ENCODE results near the gene DDIT4.
"Not testable (repeated sequence)": the region's sequence is repeated elsewhere in the genome, so short reads cannot be mapped to it uniquely, and the experiment has no call there.

DDIT4 gene

DNA sequence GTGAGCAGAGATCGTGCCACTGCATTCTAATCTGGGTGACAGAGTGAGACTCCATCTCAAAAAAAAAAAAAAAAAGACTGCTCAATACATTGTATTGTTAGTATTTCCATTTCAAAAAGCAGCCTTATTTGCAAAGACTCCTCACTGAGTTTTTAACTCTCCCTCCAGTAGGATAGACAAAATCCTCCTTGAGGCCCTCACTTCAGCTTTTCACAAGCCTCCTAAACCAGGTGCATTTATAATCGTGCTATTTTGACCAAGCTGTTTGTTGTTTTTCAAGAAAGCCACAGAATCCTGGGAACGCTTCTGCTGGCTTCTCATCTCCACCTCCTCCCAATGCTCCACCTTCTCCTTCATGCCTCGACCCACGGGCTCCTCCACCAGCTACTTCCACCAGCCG lies 6.3 kb upstream of the DDIT4 start:
- in situ Hi-C loops (cut with MboI; ENCODE audit: low sequenced_read_pairs): no loop called here

DNA sequence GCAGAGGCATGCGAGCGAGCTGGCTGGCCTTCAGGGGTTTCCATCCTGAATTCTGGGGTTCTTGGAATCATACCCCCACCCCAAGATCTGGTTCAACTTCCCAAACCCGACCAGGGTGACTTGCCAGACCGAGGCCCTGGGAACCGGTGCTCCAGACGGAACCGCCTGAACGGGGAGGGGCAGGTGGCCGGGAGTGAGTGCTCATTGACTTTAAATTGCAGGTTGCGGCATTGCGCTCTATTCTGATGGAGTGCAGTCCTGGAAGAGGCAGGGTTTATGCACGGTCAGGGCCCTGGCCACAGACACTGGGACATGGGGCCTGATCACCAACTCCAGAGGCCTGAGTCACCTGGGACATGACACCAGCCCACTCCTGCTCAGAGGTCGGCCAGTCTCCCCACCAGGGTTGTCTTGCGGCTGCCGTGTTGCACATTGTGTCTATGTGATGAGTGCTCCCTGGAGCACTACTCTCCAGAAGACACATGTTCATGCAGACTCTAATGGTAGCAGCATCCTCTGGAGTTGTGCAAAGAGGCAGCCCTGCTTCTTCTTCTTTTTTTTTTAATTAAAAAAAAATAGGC lies 5.8 kb upstream of the DDIT4 start:
- in situ Hi-C loops (cut with MboI; ENCODE audit: low sequenced_read_pairs): no loop called here

DNA sequence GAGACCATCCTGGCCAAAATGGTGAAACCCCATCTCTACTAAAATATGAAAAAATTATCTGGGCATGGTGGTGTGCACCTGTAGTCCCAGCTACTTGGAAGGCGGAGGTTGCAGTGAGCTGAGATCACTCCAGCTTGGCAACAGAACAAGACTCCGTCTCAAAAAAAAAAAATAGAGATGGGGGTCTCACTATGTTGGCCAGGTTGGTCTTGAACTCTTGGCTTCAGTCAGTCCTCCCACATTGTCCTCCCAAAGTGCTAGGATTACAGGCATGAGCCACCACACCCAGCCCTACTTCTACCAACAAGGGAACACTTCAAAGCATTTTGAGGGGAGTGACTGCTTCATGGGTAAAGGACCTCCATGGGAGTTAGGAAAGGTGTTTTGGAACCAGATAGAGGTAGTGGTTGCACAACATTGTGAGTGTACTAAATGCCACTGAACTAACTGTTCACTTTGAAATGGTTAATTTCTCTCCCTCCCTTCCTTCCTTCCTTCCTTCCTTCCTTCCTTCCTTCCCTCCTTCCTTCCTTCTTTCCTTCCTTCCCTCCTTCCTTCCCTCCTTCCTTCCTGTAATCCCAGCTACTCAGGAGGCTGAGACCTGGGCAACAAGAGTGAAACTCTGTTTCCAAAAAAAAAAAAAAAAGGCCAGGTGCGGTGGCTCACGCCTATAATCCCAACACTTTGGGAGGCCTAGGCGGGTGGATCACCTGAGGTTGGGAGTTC lies 5.1 kb upstream of the DDIT4 start:
- in situ Hi-C loops (cut with MboI; ENCODE audit: low sequenced_read_pairs): not testable (repeated sequence)

DNA sequence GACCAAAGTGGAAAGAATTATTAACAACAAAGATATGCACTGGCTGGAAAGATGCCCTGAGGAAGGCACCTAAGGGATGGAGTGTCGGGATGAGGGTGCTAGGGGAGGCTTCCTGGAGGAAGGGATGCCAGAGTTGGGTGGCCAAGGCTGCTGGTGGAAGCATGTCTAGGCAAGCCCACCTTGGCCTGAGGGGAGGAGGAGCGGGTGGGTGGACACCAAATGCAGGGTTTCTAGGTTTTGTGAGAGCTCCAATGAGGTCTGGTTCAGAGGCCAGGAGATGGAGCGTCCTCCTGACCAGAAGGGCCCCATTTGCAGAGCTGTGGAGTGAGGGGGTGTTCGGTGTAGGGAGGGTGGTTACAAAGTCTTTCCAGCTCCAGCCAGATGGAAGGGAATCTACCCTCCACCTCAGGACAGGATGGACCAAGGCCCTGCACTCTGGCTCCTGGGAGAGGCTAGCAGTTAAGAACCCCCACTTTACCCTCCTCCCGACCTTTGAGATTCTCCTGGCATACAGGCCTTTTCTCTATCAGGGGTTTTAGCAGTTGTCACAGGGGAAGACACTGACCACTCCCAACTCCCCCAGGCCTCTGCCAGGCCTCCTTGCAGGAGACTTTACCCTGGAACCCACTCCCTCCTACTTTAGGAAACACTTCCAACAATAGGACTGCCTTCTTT lies 3.0 kb upstream of the DDIT4 start:
- in situ Hi-C loops (cut with MboI; ENCODE audit: low sequenced_read_pairs): no loop called here

DNA sequence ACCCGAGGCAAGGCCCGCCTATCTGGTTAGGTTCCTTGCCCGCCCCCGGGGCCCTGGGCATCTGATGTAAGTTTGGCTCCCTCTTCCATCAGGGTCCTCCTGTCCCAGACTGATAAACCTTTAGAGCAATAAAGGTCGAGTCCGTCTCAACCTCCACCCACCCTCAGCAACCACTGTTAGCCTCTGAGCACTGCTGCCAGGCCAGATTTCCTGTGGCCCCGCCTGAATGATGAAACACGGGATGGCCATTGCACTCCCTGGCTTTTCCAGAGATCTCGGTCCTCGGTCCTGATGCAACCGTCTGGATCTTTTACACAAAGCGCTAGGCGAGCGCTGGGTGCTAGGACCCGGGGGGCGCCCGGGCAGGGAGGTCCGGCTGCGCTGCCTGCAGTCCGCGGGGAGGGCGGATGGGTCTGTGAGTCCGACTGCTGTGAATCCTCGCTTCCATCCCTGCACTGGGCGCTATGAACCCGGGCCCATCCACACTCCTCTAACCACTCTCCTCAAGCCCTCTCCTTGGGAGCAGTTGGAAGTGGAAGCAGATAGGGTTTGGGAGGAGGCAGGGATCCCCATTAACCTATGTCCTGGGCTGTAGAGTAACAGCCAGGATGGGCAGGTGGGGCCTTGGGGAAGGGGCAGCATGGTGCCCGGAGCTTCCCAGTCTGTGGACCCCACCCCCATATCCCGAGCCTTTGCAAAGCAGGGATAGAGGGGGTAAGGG lies 875 bp upstream of the DDIT4 start:
- in situ Hi-C loops (cut with MboI; ENCODE audit: low sequenced_read_pairs): no loop called here

DNA sequence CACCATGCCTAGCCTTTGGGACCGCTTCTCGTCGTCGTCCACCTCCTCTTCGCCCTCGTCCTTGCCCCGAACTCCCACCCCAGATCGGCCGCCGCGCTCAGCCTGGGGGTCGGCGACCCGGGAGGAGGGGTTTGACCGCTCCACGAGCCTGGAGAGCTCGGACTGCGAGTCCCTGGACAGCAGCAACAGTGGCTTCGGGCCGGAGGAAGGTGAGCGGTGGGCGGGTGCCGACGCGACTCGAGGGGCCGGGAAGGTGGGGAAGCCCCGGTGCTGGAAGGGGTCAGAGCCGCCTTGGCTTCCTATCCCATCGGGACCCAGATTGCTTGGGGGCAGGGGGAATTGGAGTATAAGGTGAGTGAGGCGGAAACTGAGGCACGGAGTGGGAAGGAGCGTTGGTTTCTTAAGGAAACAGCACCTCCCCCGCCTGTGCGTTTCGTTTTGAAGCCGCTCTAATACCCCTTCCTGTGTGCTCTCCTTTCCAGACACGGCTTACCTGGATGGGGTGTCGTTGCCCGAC lies 547 bp downstream of the DDIT4 start:
- in situ Hi-C loops (cut with MboI; ENCODE audit: low sequenced_read_pairs): no loop called here

DNA sequence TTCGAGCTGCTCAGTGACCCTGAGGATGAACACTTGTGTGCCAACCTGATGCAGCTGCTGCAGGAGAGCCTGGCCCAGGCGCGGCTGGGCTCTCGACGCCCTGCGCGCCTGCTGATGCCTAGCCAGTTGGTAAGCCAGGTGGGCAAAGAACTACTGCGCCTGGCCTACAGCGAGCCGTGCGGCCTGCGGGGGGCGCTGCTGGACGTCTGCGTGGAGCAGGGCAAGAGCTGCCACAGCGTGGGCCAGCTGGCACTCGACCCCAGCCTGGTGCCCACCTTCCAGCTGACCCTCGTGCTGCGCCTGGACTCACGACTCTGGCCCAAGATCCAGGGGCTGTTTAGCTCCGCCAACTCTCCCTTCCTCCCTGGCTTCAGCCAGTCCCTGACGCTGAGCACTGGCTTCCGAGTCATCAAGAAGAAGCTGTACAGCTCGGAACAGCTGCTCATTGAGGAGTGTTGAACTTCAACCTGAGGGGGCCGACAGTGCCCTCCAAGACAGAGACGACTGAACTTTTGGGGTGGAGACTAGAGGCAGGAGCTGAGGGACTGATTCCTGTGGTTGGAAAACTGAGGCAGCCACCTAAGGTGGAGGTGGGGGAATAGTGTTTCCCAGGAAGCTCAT lies 1.1 kb downstream of the DDIT4 start:
- in situ Hi-C loops (cut with MboI; ENCODE audit: low sequenced_read_pairs): no loop called here

DNA sequence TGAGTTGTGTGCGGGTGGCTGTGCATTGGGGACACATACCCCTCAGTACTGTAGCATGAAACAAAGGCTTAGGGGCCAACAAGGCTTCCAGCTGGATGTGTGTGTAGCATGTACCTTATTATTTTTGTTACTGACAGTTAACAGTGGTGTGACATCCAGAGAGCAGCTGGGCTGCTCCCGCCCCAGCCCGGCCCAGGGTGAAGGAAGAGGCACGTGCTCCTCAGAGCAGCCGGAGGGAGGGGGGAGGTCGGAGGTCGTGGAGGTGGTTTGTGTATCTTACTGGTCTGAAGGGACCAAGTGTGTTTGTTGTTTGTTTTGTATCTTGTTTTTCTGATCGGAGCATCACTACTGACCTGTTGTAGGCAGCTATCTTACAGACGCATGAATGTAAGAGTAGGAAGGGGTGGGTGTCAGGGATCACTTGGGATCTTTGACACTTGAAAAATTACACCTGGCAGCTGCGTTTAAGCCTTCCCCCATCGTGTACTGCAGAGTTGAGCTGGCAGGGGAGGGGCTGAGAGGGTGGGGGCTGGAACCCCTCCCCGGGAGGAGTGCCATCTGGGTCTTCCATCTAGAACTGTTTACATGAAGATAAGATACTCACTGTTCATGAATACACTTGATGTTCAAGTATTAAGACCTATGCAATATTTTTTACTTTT lies 1.8 kb downstream of the DDIT4 start:
- in situ Hi-C loops (cut with MboI; ENCODE audit: low sequenced_read_pairs): no loop called here

DNA sequence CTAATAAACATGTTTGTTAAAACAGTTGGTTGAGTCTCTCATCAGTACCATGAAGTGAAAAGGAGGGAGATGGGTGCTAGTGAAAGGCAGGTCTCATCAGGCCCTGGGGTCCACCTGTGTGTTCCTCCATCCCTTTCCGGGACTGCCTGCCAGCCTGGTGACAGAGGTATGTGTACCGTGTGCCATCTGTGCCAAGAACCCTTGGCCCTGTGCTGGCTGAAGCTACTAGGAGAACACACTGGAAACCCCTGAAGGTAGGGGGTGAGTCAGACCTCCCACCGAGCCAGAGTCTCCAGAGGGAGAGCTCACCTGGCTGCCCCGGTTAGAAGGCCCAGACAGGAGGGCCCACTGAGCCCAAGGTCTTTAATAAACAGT lies 2.3 kb downstream of the DDIT4 start:
- in situ Hi-C loops (cut with MboI; ENCODE audit: low sequenced_read_pairs): no loop called here

DNA sequence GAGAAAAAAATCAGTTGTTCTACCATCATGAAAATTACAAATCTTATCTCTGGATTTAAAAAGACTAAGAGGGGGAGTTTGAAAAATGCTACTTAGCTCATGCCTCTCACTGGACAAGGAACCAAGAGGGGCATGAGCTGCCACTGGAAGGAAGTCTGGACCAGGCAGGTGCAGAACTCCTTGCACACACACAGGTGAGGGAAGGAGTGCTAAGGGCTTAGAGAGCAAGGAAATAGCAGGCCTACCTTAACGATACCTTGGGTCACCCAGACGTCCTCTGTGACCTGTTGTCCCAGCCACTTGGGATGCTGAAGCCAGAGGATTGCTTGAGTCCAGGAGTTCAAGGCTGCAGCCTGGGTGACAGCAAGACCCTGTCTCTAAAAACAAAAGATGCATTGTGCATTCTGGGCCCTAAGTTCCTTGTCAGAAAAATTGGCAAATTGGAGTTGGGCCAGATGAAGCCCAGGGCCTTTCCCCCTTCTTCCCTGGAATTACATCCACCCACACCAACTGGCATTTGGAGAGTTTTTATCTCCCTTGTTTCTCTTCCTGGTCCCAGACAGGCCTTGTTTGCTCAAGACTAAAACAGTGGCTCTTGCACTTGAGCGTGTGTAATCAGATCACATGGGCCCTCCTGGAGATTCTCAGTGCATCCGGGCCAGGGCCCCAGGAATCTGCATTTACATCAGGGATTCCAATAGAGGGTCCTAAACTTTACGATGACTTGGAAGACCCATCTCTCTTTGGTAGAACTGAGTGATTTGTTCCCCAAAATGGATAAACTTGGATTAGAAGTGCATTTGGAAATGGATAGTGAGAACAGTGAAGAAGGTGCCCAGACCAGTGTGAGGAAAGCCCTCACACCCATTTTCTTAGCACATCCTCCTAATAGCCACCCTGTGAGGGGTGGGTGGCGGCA lies 3.0 kb downstream of the DDIT4 start:
- in situ Hi-C loops (cut with MboI; ENCODE audit: low sequenced_read_pairs): no loop called here

DNA sequence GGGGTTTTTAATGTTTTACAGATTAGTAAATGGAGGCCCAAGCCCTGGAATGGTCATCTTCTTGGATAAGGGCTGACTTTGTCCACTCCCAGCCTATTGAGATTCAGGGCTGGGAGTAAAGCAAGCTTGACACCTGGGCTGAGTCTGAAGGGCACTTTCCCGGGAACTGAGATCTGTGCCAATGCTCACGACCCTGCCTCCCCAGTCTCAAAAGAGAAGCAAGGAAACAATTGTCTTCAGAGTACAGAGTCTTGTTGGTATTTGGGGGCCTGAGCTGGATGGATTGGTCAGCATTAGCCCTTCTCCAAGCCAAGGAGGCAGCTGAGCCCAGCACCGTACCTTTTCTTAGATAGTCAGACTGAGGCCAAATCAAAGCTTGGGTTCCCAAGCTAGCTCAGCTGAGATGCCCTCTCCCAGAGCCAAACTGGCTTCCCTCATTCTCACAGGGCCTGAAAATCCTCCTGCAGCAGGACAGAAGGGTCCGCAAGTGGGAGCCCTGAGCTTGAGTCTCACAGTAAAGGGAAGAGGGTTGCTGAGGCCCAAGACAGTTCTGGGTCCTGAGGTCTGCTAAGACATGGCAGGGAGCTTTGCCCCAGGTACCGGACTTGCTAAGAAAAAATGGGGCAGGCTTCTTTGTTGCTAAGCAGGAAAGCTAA lies 3.7 kb downstream of the DDIT4 start:
- in situ Hi-C loops (cut with MboI; ENCODE audit: low sequenced_read_pairs): no loop called here

DNA sequence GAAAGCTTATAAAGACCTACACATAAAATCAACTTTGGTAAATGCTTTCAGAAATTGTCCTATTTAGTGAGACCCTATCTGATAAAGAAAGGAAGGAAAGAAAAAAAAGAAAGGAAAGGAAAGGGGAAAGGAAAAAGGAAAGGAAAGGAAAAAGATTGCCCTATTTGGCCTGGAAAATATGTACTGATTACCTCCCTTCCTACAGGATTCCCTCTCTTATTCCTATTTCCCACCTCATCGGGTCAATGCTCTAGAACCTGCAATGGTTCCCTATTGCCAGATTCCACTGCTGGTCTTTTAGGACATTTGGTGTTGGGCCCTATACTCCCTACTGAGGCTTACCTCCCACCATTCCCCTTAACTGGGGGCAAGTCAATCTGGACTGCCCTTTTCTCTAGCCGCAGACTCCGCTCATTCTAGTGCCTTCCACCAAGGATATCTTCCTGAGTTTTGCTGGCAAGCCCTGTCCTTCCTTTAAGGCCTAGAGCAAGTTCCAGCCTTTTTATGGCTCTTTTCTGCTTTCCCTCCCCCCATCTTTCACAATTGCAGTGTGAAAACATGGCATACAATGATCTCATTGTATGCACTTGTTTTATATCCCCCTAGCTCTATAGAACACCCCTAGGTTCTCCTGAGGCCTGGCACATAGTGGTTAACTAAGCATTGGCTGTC lies 4.4 kb downstream of the DDIT4 start:
- in situ Hi-C loops (cut with MboI; ENCODE audit: low sequenced_read_pairs): no loop called here

DNA sequence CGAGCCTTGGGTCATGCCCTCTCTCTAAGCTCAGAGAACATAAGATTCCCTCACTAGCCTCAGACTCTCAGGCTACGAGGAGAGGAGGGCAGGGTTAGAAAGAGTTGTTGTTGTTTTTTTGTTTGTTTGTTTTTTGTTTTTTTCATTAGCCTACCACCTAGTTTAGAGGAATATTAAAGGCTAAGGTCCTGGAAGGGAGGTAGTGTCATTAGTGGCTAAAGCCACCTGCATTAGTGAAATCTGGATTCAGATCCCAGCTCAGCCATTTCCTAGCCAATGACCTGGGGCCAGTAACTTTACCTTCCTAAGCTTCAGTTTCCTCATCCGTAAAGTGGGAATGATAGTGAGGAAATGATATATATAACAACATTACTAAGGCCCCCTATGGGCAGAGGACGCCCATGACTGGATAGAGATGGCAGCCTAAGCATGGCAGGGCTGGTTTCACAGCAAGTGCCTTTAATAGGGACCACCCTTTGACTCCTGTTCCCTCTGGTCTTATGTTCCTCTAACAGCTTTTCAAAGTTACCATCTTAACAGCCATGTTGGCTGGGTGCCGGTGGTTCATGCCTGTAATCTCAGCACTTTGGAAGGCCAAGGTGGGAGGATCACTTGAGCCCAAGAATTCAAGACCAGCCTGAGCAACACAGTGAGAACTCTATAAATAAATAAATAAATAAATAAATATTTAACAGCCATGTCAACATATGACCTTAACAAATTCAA lies 5.1 kb downstream of the DDIT4 start:
- in situ Hi-C loops (cut with MboI; ENCODE audit: low sequenced_read_pairs): no loop called here

DNA sequence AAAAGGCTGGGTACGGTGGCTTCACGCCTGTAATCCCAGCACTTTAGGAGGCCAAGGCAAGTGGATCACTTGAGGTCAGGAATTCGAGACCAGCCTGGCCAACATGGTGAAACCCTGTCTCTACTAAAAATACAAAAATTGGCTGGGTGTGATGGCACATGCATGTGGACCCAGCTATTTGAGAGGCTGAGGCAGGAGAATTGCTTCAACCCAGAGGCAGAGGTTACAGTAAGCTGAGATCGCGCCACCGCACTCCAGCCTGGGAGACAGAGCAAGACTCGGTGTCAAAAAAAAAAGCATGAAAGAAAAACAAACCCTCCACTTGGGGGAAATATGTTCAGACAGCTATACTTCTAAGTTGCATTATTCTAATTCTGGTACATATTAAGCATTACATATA lies 5.9 kb downstream of the DDIT4 start:
- in situ Hi-C loops (cut with MboI; ENCODE audit: low sequenced_read_pairs): not testable (repeated sequence)

DNA sequence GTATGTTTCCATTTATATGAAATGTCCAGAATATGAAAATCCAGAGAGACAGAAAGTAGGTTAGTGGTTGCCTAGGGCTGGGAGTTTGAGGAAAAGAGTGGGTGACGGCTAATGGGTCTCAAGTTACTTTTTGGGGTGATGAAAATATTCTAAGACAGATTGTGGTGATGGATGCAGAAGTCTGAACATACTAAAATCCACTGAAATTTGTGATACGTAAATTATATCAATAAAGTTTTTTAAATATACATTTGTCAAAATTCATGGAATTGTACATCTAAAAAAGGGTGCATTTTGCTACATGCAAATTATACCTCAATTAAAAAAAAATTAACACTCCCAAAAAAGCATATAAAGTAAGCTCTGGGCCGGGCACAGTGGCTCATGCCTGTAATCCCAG lies 9.4 kb downstream of the DDIT4 start:
- in situ Hi-C loops (cut with MboI; ENCODE audit: low sequenced_read_pairs): loop anchor here (5.0 kb wide), 1 partner anchor 34 kb away; no protein-coding TSS in a partner anchor

DNA sequence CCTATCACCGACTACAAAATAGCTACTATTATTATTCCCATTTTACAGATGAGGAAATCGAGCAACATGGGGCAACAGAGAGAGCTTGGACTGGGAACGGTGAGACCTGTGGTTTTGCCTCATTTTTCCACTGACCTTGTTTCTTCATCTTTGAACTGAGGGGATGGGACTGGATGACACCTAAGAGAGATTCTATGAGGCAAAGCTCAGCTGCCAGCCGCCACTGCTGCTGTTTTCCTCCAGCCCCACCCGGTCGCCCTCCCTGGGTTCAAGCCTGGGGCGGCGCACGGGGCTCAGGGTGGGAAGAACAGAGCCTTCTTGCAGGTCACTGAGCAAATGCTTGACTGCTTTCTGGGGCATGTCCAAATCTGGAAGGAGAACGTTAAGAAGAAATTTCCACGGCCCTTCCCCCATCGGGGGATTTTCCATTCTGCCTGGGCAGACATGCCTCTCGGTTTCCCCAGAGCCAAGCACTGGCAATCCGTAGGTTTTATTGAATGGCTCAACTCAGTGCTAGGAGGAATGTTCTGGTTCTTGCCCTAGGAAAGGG lies 12.3 kb downstream of the DDIT4 start:
- in situ Hi-C loops (cut with MboI; ENCODE audit: low sequenced_read_pairs): no loop called here

DNA sequence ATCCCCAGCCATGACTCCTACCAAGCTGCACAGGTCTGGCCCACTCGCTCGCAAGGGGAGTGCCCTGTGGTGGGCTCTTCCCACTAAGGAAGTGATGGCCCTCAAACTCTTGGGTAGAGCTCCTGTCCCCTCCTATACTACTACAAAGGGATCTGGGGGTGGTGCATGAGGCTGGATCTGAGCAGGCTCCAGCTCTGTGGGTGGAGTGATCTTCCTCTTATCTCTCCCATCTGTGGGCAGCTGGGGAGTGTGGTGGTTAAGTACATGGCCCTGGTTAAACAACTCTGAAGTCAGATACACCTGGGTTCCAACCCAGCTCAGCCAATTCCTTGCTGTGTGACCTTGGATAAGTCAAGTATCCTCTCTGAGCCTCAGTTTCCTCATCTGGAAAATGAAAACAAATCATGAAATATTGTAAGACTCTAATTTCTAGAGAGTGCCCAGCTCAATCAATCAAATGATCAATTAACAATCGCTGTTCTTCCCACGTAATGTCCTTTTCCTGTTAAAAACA lies 17.4 kb downstream of the DDIT4 start:
- in situ Hi-C loops (cut with MboI; ENCODE audit: low sequenced_read_pairs): no loop called here

All from HL-60/S4 treated with retinoic acid at 250 ng/mL for 4 days and 3 days (cell line).